K562 (cell line): ENCODE results near the gene OR5D16. TPM values are rescaled to one million over a fixed set of nuclear protein-coding genes. Genes with fewer than 3 reads are reported as not detected.
"Not testable (repeated sequence)": the region's sequence is repeated elsewhere in the genome, so short reads cannot be mapped to it uniquely, and the experiment has no call there.

Source experiments
- ATAC-seq: fragments of 200-7000 bp; cut with Tn5 transposase; 3 replicates; pipeline ENCODE4 v1.9.1; 2020; ENCODE audit warnings: moderate library complexity
- BruUV-seq: library from RNA; stranded (reverse); fragments of 400-500 nt; replicated peaks from 2 replicates; lab custom pipeline; 2021; lab: Mats Ljungman, UMichigan
- CTCF ChIA-PET: fragments of 300-600 bp; formaldehyde crosslinking; extraction: SDS; loops from one replicate; lab custom pipeline; 2021; ENCODE audit warnings: low intra/inter-chr PET ratio; lab: Yijun Ruan, JAX
- POLR2A ChIA-PET: fragments of 300-600, 350-650 bp; sonication (Branson Sonifier 250); formaldehyde crosslinking; extraction: SDS; loops from one replicate; lab custom pipeline; 2021; ENCODE audit warnings: antibody characterized with exemption, inconsistent platforms; lab: Yijun Ruan, JAX
- DNase-seq, 4 experiments: peaks; one replicate each; pipeline versions ENCODE4 v3.0.0 to v3.0.0-alpha.2; 2011 to 2018; ENCODE audit warnings: low spot score in 3 of 4, mixed read lengths in 3 of 4; ENCODE audit errors: extremely low read depth in 1 of 4
- FAIRE-seq: peaks from 2 replicates; lab custom pipeline; 2011; peaks lifted over from hg19 to GRCh38; lab: Jason Lieb, UNC
- H2AFZ ChIP-seq: 2 replicates; pipeline ENCODE4 v1.6.0; 2011; ENCODE audit warnings: low read depth, low read length, control low read depth, inconsistent platforms
- H3K27ac ChIP-seq: fragments of 200-600 bp; 3 replicates; pipeline ENCODE4 v1.8.0; 2011; ENCODE audit warnings: low read depth, mild to moderate bottlenecking, control low read depth, inconsistent platforms, low read length, moderate library complexity, mixed read lengths; ENCODE audit errors: extremely low read depth
- H3K27me3 ChIP-seq, 2 experiments: fragments of 300-600 bp in 1 of 2; 2 replicates in 1 of 2; 3 replicates in 1 of 2; pipeline versions ENCODE4 v1.6.0 to v1.8.0; 2011; ENCODE audit warnings: inconsistent platforms in 2 of 2, low read length in 2 of 2, mild to moderate bottlenecking in 1 of 2, mixed read lengths in 1 of 2, moderate library complexity in 1 of 2; ENCODE audit not compliant: control insufficient read depth in 2 of 2, insufficient read depth in 2 of 2
- H3K36me3 ChIP-seq: fragments of 300-600 bp; 3 replicates; pipeline ENCODE4 v1.8.0; 2011; ENCODE audit warnings: mild to moderate bottlenecking, low read length, inconsistent platforms; ENCODE audit not compliant: control insufficient read depth, insufficient read depth
- H3K4me1 ChIP-seq, 2 experiments: fragments of 200-600 bp in 1 of 2; replicated peaks in 1 of 2; 2 replicates in 1 of 2; 3 replicates in 1 of 2; pipeline versions ENCODE4 v1.5.1 to v1.8.0; 2011; ENCODE audit warnings: inconsistent platforms in 2 of 2, low read length in 2 of 2, mild to moderate bottlenecking in 1 of 2, mixed read lengths in 1 of 2, moderate library complexity in 1 of 2; ENCODE audit not compliant: control insufficient read depth in 2 of 2, insufficient read depth in 2 of 2
- H3K4me2 ChIP-seq: 2 replicates; pipeline ENCODE4 v1.6.1; 2011; ENCODE audit warnings: low read length, control low read depth, inconsistent platforms, mixed read lengths; ENCODE audit not compliant: insufficient read depth
- H3K4me3 ChIP-seq: fragments of 200-600 bp; sonication (generic), shearing (Covaris generic); 2 replicates; pipeline ENCODE4 v1.5.1; 2016; ENCODE audit warnings: control low read depth, inconsistent platforms
- H3K79me2 ChIP-seq: fragments of 200-600 bp; 3 replicates; pipeline ENCODE4 v1.8.0; 2011; ENCODE audit warnings: low read length, inconsistent platforms; ENCODE audit not compliant: control insufficient read depth, insufficient read depth
- H3K9ac ChIP-seq, 2 experiments: 2 replicates each; pipeline versions ENCODE4 v1.6.0 to v1.6.1; 2011; ENCODE audit warnings: low read depth in 2 of 2, low read length in 2 of 2, control low read depth in 1 of 2, inconsistent platforms in 1 of 2, mild to moderate bottlenecking in 1 of 2, mixed read lengths in 1 of 2; ENCODE audit not compliant: insufficient read depth in 1 of 2
- H3K9me1 ChIP-seq: one replicate; pipeline ENCODE4 v1.6.0; 2011; ENCODE audit warnings: inconsistent platforms, mild to moderate bottlenecking, low read length, moderate library complexity; ENCODE audit not compliant: control insufficient read depth, insufficient read depth
- H3K9me3 ChIP-seq: replicated peaks from 2 replicates; pipeline ENCODE4 v1.5.1; 2011; ENCODE audit warnings: low read depth, low read length, inconsistent platforms; ENCODE audit not compliant: control insufficient read depth, insufficient read depth
- H4K20me1 ChIP-seq: replicated peaks from 2 replicates; pipeline ENCODE4 v1.6.1; 2011; ENCODE audit warnings: low read length, inconsistent platforms, mixed read lengths; ENCODE audit not compliant: control insufficient read depth, insufficient read depth
- WGBS: fragments of 100-300 bp; shearing (Covaris generic); methylation state at CpG from one replicate; pipeline ENCODE4 v1.1.6; 2016; ENCODE audit warnings: low coverage, mixed read lengths; ENCODE audit not compliant: insufficient coverage; ENCODE audit errors: missing lambda C conversion rate; 5-methylcytosine and 5-hydroxymethylcytosine counted together
- in situ Hi-C: fragments of 300-500 bp; cut with MboI; formaldehyde crosslinking; loops from 4 replicates; pipeline ENCODE4 v1.15.0; 2018; ENCODE audit warnings: inconsistent platforms, mixed read lengths
- intact Hi-C: fragments of 100-400 bp; cut with micrococcal nuclease; formaldehyde crosslinking; loops from 2 replicates; pipeline ENCODE4 v1.14.2; 2022
- polyA plus RNA-seq, 8 experiments: library from polyadenylated mRNA; depleted of rRNA in 4 of 8; stranded (reverse) in 5 of 8; unstranded in 3 of 8; fragments of >200 nt; fragmentation: Nextera tagmentation in 2 of 8; fragmentation: Illumina TruSeq in 1 of 8; extraction: Ambion mirVana in 2 of 8; extraction: Trizol in 1 of 8; gene quantifications; 2 replicates each; pipeline versions ENCODE4 v1.2.1 to v1.2.3, GENCODE V29; 2011 to 2014; ENCODE audit warnings: inconsistent platforms in 1 of 8, missing spikeins in 1 of 8
- total RNA-seq, 7 experiments: library from RNA; depleted of rRNA in 6 of 7; stranded (reverse); fragments of >200 nt in 6 of 7; fragmentation: Illumina TruSeq in 2 of 7; extraction: Trizol in 2 of 7; gene quantifications; 2 replicates each; pipeline versions ENCODE4 v1.2.1 to v1.2.3, GENCODE V29; 2011 to 2021; ENCODE audit warnings: low replicate concordance in 1 of 7

The OR5D16 gene
- total and polyA plus RNA-seq, 9 of the 15 experiments (the other 6 are each of a cell fraction or from before 2014, with no cell fraction given), result not detected

DNA sequence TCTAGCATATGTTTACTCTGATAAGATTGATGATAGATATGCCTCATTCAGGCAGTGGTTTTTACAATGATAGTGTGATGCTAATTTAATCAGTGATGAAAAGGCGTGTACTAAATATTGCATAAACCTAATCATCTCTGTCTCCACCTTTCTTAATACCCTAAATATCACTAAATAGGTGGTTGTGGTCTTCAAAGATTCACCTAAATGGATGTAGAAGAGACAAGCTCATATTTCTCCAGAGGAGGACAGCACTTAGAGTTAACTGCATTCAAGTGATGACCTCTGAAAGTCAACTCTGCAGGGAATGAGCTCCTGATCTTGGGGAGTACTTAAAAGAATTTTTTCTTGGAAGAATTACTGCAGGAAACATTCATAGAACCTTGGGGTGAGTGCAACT lies 44.4 kb downstream of the OR5D16 start, which contains the start of gene TRIM51:
TSS of gene TRIM51 (plus strand) at position 301 of the 400 bp plus-strand sequence. CDS start 2,132 bp downstream, outside the sequence.
- H3K9me1 ChIP-seq, H4K20me1 ChIP-seq, H3K27ac ChIP-seq, ATAC-seq, H2AFZ ChIP-seq, H3K27me3 ChIP-seq, intact Hi-C loops, POLR2A ChIA-PET, H3K4me2 ChIP-seq, FAIRE-seq, H3K9me3 ChIP-seq, BruUV-seq, H3K9ac ChIP-seq, H3K4me3 ChIP-seq, CTCF ChIA-PET, H3K4me1 ChIP-seq, H3K36me3 ChIP-seq, H3K79me2 ChIP-seq, DNase-seq, in situ Hi-C loops: not testable (repeated sequence)
- no CpG with 5 or more reads among the region's 1 CpG for WGBS

DNA sequence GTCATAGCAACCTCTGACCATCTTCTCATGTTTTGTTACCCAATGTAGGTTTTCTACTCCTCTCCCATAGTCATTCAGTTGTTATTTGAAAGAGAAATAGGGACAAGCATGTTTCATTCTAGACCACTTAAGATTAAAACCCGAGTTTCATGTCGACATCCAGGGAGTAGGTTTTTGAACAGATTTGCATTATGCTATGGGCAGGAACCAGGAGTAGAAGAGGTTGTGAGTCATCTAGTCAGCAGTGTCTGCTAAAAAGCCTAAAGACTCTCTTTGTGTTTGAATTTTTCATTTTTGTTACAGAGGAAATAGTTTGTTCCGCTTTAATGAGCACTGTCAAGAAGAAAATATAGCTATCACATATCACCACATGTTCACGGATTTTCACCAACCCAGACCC lies 46.4 kb downstream of the OR5D16 start:
- DNase-seq, H3K4me3 ChIP-seq, H3K9me3 ChIP-seq, H3K4me1 ChIP-seq, POLR2A ChIA-PET, BruUV-seq, H3K36me3 ChIP-seq, ATAC-seq, H3K79me2 ChIP-seq, H3K4me2 ChIP-seq, intact Hi-C loops, FAIRE-seq, H3K9me1 ChIP-seq, H3K27me3 ChIP-seq, in situ Hi-C loops, H2AFZ ChIP-seq, H3K9ac ChIP-seq, H4K20me1 ChIP-seq, H3K27ac ChIP-seq, CTCF ChIA-PET: not testable (repeated sequence)
- WGBS, result 2% methylated on average over 4 of the region's 4 CpGs

DNA sequence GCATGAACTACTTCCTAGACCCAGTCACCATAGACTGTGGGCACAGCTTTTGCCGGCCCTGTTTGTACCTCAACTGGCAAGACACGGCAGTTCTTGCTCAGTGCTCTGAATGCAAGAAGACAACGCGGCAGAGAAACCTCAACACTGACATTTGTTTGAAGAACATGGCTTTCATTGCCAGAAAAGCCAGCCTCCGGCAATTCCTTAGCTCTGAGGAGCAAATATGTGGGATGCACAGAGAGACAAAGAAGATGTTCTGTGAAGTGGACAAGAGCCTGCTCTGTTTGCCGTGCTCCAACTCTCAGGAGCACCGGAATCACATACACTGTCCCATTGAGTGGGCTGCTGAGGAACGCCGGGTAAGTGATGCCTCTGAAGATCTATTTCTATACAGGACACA lies 46.9 kb downstream of the OR5D16 start:
- H3K9me1 ChIP-seq, H3K4me1 ChIP-seq, intact Hi-C loops, H3K9me3 ChIP-seq, CTCF ChIA-PET, H2AFZ ChIP-seq, H3K79me2 ChIP-seq, FAIRE-seq, BruUV-seq, ATAC-seq, H3K27ac ChIP-seq, H3K9ac ChIP-seq, in situ Hi-C loops, H4K20me1 ChIP-seq, POLR2A ChIA-PET, H3K36me3 ChIP-seq, H3K27me3 ChIP-seq, H3K4me3 ChIP-seq, DNase-seq, H3K4me2 ChIP-seq: not testable (repeated sequence)
- 0% methylated on average over 8 of the region's 9 CpGs for WGBS
